Activated T-cell treated with anti-CD3 and anti-CD28 coated beads, Interleukin-2, amount 50 U/mL, for 24 hours (primary cell): ENCODE measurements around the gene PFN3.

Experiments used
- DNase-seq: peaks from one replicate; pipeline ENCODE4 v3.0.0-alpha.2; 2020
- H3K27ac Mint-ChIP-seq: 2 replicates; pipeline ENCODE4 v1.8.0; 2020; ENCODE audit warnings: mild to moderate bottlenecking, mixed read lengths
- H3K27me3 Mint-ChIP-seq: 2 replicates; pipeline ENCODE4 v1.8.0; 2020; ENCODE audit warnings: mixed read lengths
- H3K36me3 Mint-ChIP-seq: 2 replicates; pipeline ENCODE4 v1.8.0; 2020; ENCODE audit warnings: low read depth, mixed read lengths
- H3K4me1 Mint-ChIP-seq: 2 replicates; pipeline ENCODE4 v1.8.0; 2020; ENCODE audit warnings: low read depth, mixed read lengths
- H3K4me3 Mint-ChIP-seq: 2 replicates; pipeline ENCODE4 v1.8.0; 2020; ENCODE audit warnings: mild to moderate bottlenecking, moderate library complexity, mixed read lengths
- H3K9me3 Mint-ChIP-seq: 2 replicates; pipeline ENCODE4 v1.8.0; 2020; ENCODE audit warnings: mixed read lengths

The PFN3 gene

GRCh38 chr5:177399997-177400868, at the start of gene PFN3:
Gene PFN3 (minus strand): TSS chr5:177400661. CDS start chr5:177400576, 85 bp downstream.
- Mint-ChIP-seq H3K4me3 (no peak within 1 kb of the TSS), H3K36me3 (no peaks in the 10 kb centered on the region), H3K9me3 (no peaks in the 10 kb centered on the region), H3K27ac (no peak within 1 kb of the TSS), H3K4me1 (peaks cover 28% of the 10 kb centered on the region), H3K27me3 (peaks cover 27% of the 10 kb centered on the region)
- no peak for DNase-seq

- DNase-seq, result peak; percentile 41
- H3K4me3 Mint-ChIP-seq, result no peak overlapping the region
- no peaks in the 10 kb centered on the region for H3K36me3 Mint-ChIP-seq
- H3K27me3 Mint-ChIP-seq, result no peaks in the 10 kb centered on the region
- no peaks in the 10 kb centered on the region for H3K9me3 Mint-ChIP-seq
- H3K4me1 Mint-ChIP-seq, result peaks cover 55% of the 10 kb centered on the region
- peak overlapping the region; percentile 71 for H3K27ac Mint-ChIP-seq
Measured at GRCh38 chr5:177449140-177450061, 48.9 kb upstream of the PFN3 start.

GRCh38 chr5:177448244-177448950, 47.9 kb upstream of the PFN3 start:
- H3K36me3 Mint-ChIP-seq, result peaks cover 8% of the 10 kb centered on the region
- no peaks in the 10 kb centered on the region for H3K9me3 Mint-ChIP-seq
- H3K4me1 Mint-ChIP-seq, result peaks cover 58% of the 10 kb centered on the region
- DNase-seq, result peak; percentile 30
- H3K4me3 Mint-ChIP-seq, result peak overlapping the region; percentile 60
- no peaks in the 10 kb centered on the region for H3K27me3 Mint-ChIP-seq
- peak overlapping the region; percentile 73 for H3K27ac Mint-ChIP-seq

GRCh38 chr5:177447611-177448243, 47.3 kb upstream of the PFN3 start:
- DNase-seq, result peak; percentile 66
- Mint-ChIP-seq H3K27me3 (no peaks in the 10 kb centered on the region), H3K4me1 (peaks cover 57% of the 10 kb centered on the region), H3K9me3 (no peaks in the 10 kb centered on the region), H3K27ac (peak overlapping the region; percentile 73), H3K36me3 (peaks cover 13% of the 10 kb centered on the region), H3K4me3 (peak overlapping the region; percentile 60)

- Mint-ChIP-seq H3K27ac (peak overlapping the region; percentile 26), H3K9me3 (no peaks in the 10 kb centered on the region), H3K36me3 (peaks cover 19% of the 10 kb centered on the region), H3K27me3 (no peaks in the 10 kb centered on the region), H3K4me3 (peak overlapping the region; percentile 60), H3K4me1 (peaks cover 61% of the 10 kb centered on the region)
- DNase-seq, result peak; percentile 79
Measured at GRCh38 chr5:177447066-177447610, 46.7 kb upstream of the PFN3 start.

GRCh38 chr5:177446200-177447065, 46.0 kb upstream of the PFN3 start, which contains the start of gene PRR7:
Gene PRR7 (plus strand): TSS chr5:177446814. CDS start chr5:177455068, 8,254 bp downstream.
- Mint-ChIP-seq H3K9me3 (no peaks in the 10 kb centered on the region), H3K36me3 (peaks cover 26% of the 10 kb centered on the region), H3K4me1 (peaks cover 62% of the 10 kb centered on the region), H3K27ac (peak within 1 kb of the TSS; percentile 91), H3K27me3 (no peaks in the 10 kb centered on the region), H3K4me3 (peak within 1 kb of the TSS; percentile 70)
- DNase-seq, result peak; percentile 86

- peaks cover 31% of the 10 kb centered on the region for H3K36me3 Mint-ChIP-seq
- peak overlapping the region; percentile 70 for H3K4me3 Mint-ChIP-seq
- no peaks in the 10 kb centered on the region for H3K27me3 Mint-ChIP-seq
- no peak for DNase-seq
- no peaks in the 10 kb centered on the region for H3K9me3 Mint-ChIP-seq
- peaks cover 64% of the 10 kb centered on the region for H3K4me1 Mint-ChIP-seq
- H3K27ac Mint-ChIP-seq, result peak overlapping the region; percentile 91
Measured at GRCh38 chr5:177445917-177446199, 45.4 kb upstream of the PFN3 start.

GRCh38 chr5:177445052-177445916, 44.8 kb upstream of the PFN3 start:
- H3K9me3 Mint-ChIP-seq, result no peaks in the 10 kb centered on the region
- no peaks in the 10 kb centered on the region for H3K27me3 Mint-ChIP-seq
- peaks cover 36% of the 10 kb centered on the region for H3K36me3 Mint-ChIP-seq
- peak; percentile 56 for DNase-seq
- H3K27ac Mint-ChIP-seq, result peak overlapping the region; percentile 91
- H3K4me3 Mint-ChIP-seq, result peak overlapping the region; percentile 70
- H3K4me1 Mint-ChIP-seq, result peaks cover 67% of the 10 kb centered on the region

GRCh38 chr5:177444106-177445051, 43.9 kb upstream of the PFN3 start:
- Mint-ChIP-seq H3K27ac (peak overlapping the region; percentile 91), H3K4me1 (peaks cover 76% of the 10 kb centered on the region), H3K27me3 (no peaks in the 10 kb centered on the region), H3K4me3 (peak overlapping the region; percentile 23), H3K36me3 (peaks cover 45% of the 10 kb centered on the region), H3K9me3 (no peaks in the 10 kb centered on the region)
- DNase-seq, result peak; percentile 56

- peaks cover 78% of the 10 kb centered on the region for H3K4me1 Mint-ChIP-seq
- H3K36me3 Mint-ChIP-seq, result peaks cover 56% of the 10 kb centered on the region
- no peaks in the 10 kb centered on the region for H3K9me3 Mint-ChIP-seq
- H3K27me3 Mint-ChIP-seq, result no peaks in the 10 kb centered on the region
- H3K27ac Mint-ChIP-seq, result peak overlapping the region; percentile 50
- H3K4me3 Mint-ChIP-seq, result no peak overlapping the region
- DNase-seq, result peak; percentile 48
Measured at GRCh38 chr5:177443144-177443983, 42.9 kb upstream of the PFN3 start.
